ENCODE data around the gene TBX1.
"Not testable (repeated sequence)": the region's sequence is repeated elsewhere in the genome, so short reads cannot be mapped to it uniquely, and the experiment has no call there.

The TBX1 gene

DNA sequence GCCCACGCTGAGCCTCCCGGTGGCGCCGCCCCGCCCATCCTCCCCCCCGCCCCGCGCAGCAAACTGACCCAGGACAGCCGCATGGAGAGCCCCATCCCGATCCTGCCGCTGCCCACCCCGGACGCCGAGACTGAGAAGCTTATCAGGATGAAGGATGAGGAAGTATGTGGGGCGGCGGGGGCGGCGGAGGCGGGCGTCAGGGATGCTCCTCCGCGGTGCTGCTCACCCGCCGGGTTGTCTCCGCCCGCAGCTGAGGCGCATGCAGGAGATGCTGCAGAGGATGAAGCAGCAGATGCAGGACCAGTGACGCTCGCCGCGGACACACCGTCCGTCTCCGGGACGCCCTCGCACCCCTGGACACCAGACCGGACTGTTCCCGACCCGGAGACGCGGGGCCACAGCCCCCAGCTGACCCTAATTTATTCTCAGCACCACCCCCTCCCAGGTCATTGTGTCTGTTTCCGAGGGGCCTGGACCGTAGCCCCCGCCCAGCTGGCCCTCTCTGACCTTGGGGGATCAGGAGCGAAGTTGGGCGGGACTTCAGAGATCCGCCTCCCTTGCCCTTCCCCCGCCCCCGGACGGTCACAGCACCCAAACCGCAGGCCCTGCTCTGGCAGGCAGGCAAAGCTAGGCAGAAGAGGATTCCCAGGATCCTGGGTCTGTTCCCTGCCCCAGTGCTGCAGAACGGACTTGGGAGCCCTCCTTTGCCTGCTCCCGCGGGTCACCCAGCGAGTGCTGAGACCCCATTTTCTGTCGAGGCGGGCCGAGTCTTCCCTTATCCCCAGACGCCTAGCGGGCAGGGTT lies 38.2 kb upstream of the TBX1 start:
- Histone ChIP-seq H3K27ac (no peak overlapping the region), H3K27me3 (replicated peaks) (no peaks in the 10 kb centered on the region), H3K36me3 (replicated peaks) (peaks cover 18% of the 10 kb centered on the region), H3K4me3 (ENCODE audit: low read depth, low read length) (no peak overlapping the region)
- in situ Hi-C loops (cut with HindIII; ENCODE audit: low pct_ligation_motif_present, low sequenced_read_pairs): no loop called here
- TF ChIP-seq, protein P1, sequence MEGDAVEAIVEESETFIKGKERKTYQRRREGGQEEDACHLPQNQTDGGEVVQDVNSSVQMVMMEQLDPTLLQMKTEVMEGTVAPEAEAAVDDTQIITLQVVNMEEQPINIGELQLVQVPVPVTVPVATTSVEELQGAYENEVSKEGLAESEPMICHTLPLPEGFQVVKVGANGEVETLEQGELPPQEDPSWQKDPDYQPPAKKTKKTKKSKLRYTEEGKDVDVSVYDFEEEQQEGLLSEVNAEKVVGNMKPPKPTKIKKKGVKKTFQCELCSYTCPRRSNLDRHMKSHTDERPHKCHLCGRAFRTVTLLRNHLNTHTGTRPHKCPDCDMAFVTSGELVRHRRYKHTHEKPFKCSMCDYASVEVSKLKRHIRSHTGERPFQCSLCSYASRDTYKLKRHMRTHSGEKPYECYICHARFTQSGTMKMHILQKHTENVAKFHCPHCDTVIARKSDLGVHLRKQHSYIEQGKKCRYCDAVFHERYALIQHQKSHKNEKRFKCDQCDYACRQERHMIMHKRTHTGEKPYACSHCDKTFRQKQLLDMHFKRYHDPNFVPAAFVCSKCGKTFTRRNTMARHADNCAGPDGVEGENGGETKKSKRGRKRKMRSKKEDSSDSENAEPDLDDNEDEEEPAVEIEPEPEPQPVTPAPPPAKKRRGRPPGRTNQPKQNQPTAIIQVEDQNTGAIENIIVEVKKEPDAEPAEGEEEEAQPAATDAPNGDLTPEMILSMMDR (IDR thresholded peaks at IDR 0.05; ENCODE audit: low read depth, low read length, missing control alignments): no peak
- no peak for DNase-seq

DNA sequence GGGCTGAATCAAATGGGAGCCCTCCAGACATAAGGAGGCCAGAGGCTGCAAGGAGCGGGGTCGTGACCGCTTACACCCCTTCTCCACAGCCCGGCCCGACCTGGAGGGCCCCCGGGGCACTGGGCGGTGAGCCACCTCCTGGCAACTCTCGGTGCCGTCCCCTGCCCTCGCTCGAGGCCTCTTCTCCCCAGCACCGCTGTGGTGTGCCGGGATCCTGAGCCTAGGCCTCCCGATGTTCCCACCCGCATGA lies 37.7 kb upstream of the TBX1 start:
- Histone ChIP-seq H3K27ac (no peak overlapping the region), H3K27me3 (replicated peaks) (no peaks in the 10 kb centered on the region), H3K36me3 (replicated peaks) (peaks cover 18% of the 10 kb centered on the region), H3K4me3 (ENCODE audit: low read depth, low read length) (no peak overlapping the region)
- TF ChIP-seq, protein P1 (IDR thresholded peaks at IDR 0.05; ENCODE audit: low read depth, low read length, missing control alignments): no peak
- no peak for DNase-seq
- in situ Hi-C loops (cut with HindIII; ENCODE audit: low pct_ligation_motif_present, low sequenced_read_pairs): no loop called here

DNA sequence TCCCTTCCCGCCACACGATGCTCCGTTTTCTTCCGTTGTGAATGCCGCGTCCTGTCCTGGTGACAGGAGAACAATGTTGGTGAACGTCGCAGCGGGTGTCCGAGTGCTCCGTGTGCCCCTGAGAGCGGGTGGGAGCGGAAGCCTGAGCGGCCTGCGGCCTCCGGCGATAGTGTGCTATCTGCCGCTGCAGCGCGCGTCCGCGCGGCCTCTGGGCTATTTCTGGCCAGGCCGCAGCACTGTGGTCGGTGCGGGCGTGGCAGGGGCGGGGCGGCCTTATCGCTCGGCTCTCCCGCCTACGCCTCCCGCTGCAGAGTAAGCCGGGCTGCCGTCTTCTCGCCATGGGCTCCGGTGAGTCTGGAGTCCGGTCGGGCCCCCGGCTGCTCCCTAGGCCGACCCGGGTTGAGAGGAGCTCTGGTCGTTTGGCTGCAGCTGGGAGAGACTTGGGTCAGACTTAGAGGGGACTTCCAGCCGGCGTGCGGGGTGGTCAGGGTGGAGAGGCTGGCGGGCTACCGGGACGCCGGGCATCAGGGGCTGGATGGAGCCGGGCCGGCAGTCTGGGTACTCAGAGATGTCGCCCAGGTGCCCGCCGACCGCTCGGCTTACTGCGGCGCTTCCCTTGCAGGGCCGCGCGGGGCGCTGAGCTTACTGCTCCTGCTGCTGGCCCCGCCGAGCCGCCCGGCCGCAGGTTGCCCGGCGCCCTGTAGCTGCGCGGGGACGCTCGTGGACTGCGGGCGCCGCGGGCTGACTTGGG lies 37.2 kb upstream of the TBX1 start, which contains the start of gene GP1BB:
GP1BB (plus strand) TSS at position 308 of the 751 bp plus-strand sequence; CDS start at position 339, 31 bp downstream.
- Histone ChIP-seq H3K4me3 (ENCODE audit: low read depth, low read length) (no peak within 1 kb of the TSS), H3K36me3 (replicated peaks) (peaks cover 18% of the 10 kb centered on the region), H3K27me3 (replicated peaks) (no peaks in the 10 kb centered on the region), H3K27ac (no peak within 1 kb of the TSS)
- DNase-seq: peak; percentile 20
- in situ Hi-C loops (cut with HindIII; ENCODE audit: low pct_ligation_motif_present, low sequenced_read_pairs): no loop called here
- TF ChIP-seq, protein P1 (IDR thresholded peaks at IDR 0.05; ENCODE audit: low read depth, low read length, missing control alignments): peak; percentile 12

DNA sequence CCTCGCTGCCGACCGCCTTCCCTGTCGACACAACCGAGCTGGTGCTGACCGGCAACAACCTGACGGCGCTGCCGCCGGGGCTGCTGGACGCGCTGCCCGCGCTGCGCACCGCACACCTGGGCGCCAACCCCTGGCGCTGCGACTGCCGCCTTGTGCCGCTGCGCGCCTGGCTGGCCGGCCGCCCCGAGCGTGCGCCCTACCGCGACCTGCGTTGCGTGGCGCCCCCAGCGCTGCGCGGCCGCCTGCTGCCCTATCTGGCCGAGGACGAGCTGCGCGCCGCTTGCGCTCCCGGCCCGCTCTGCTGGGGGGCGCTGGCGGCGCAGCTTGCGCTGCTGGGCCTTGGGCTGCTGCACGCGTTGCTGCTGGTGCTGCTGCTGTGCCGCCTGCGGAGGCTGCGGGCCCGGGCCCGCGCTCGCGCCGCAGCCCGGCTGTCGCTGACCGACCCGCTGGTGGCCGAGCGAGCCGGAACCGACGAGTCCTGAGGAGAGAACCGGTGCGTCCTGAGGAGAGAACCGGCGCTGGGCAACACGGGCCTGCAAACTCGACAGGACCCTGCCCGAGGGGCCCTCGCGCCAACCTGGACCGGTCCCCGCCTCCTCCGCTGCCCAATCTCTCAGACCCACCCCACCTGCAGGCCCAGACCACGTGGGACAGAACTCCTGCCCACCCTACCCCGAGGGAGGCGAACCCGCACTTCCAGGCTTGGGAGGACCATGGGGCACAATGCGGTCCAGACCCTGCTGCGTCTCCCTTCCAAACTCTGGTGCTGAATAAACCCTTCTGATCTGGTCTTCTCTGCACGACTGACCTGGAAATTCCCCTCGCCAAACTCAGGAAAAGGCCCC lies 36.4 kb upstream of the TBX1 start:
- no peak for DNase-seq
- no peaks in the 10 kb centered on the region for H3K27me3 ChIP-seq (replicated peaks)
- in situ Hi-C loops (cut with HindIII; ENCODE audit: low pct_ligation_motif_present, low sequenced_read_pairs): no loop called here
- H3K36me3 ChIP-seq (replicated peaks): peaks cover 18% of the 10 kb centered on the region
- no peak overlapping the region for H3K27ac ChIP-seq
- TF ChIP-seq, protein P1 (IDR thresholded peaks at IDR 0.05; ENCODE audit: low read depth, low read length, missing control alignments): no peak
- H3K4me3 ChIP-seq (ENCODE audit: low read depth, low read length): no peak overlapping the region

DNA sequence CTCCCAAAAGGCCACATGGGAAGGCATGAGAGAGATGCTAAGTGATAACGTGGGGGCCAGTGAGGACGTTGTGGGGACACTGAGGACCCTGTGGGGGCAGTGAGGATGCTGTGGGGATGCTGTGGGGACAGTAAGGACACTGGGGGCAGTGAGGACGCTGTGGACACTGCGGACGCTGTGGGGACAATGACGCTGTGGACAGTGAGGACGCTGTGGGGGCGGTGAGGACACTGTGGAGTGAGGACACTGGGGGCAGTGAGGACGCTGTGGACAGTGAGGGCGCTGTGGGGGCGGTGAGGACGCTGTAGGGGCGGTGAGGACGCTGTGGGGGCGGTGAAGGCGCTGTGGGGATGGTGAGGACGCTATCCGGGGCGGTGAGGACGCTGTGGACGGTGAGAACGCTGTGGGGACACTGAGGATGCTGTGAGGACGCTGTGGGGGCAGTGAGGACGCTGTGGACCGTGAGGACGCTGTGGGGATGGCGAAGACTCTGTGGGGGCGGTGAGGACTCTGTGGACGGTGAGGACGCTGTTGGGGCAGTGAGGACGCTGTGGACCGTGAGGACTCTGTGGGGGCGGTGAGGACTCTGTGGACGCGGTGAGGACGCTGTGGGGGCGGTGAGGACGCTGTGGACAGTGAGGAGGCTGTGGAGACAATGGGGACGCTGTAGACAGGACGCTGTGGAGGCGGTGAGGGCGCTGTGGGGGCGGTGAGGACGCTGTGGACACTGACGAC lies 35.5 kb upstream of the TBX1 start:
- H3K27me3 ChIP-seq (replicated peaks): no peaks in the 10 kb centered on the region
- DNase-seq: no peak
- H3K36me3 ChIP-seq (replicated peaks): peaks cover 18% of the 10 kb centered on the region
- no peak overlapping the region for H3K4me3 ChIP-seq (ENCODE audit: low read depth, low read length)
- in situ Hi-C loops (cut with HindIII; ENCODE audit: low pct_ligation_motif_present, low sequenced_read_pairs): no loop called here
- TF ChIP-seq, protein P1 (IDR thresholded peaks at IDR 0.05; ENCODE audit: low read depth, low read length, missing control alignments): no peak
- H3K27ac ChIP-seq: no peak overlapping the region

DNA sequence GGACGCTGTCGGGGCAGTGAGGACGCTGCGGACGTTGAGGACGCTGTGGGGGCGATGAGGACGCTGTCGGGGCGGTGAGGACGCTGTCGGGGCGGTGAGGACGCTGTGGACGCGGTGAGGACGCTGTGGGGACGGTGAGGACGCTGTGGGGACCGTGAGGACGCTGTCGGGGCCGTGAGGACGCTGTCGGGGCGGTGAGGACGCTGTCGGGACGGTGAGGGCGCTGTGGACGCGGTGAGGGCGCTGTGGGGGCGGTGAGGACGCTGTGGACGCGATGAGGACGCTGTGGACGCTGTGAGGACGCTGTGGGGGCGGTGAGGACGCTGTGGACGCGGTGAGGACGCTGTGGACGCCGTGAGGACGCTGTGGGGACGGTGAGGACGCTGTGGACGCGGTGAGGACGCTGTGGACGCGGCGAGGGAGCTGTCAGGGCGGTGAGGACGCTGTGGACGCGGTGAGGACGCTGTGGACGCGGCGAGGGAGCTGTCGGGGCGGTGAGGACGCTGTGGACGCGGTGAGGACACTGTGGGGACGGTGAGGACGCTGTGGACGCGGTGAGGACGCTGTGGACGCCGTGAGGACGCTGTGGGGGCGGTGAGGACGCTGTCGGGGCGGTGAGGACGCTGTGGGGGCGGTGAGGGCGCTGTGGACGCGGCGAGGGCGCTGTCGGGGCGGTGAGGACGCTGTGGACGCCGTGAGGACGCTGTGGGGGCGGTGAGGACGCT lies 34.4 kb upstream of the TBX1 start:
- H3K36me3 ChIP-seq (replicated peaks): peaks cover 16% of the 10 kb centered on the region
- H3K4me3 ChIP-seq (ENCODE audit: low read depth, low read length); in situ Hi-C loops (cut with HindIII; ENCODE audit: low pct_ligation_motif_present, low sequenced_read_pairs); H3K27me3 ChIP-seq (replicated peaks); DNase-seq; H3K27ac ChIP-seq: not testable (repeated sequence)

Measured in brain microvascular endothelial cell (primary cell).